GM06990 (cell line): ENCODE data around the gene TUBA1A.
"Not testable (repeated sequence)": the region's sequence is repeated elsewhere in the genome, so short reads cannot be mapped to it uniquely, and the experiment has no call there.

Source experiments
- DNase-seq: peaks from one replicate; pipeline ENCODE4 v3.0.0-alpha.2; 2011; ENCODE audit not compliant: insufficient read length; ENCODE audit errors: extremely low read depth
- H3K27me3 ChIP-seq: replicated peaks from 2 replicates; pipeline ENCODE4 v1.6.0; 2011; ENCODE audit warnings: low read length; ENCODE audit not compliant: control insufficient read depth, insufficient read depth
- H3K36me3 ChIP-seq: 2 replicates; pipeline ENCODE4 v1.5.1; 2011; ENCODE audit warnings: low read length; ENCODE audit not compliant: control insufficient read depth, insufficient read depth
- H3K4me3 ChIP-seq: replicated peaks from 2 replicates; pipeline ENCODE4 v1.5.1; 2011; ENCODE audit warnings: low read depth, mild to moderate bottlenecking, control low read depth, low read length
- CTCF ChIP-seq: IDR thresholded peaks from 2 replicates; pipeline ENCODE4 v1.5.1; 2011; ENCODE audit warnings: low read length, control low read depth, mild to moderate bottlenecking, inconsistent platforms; ENCODE audit not compliant: insufficient read depth, poor library complexity, severe bottlenecking

The TUBA1A gene

GRCh38 chr12:49189731-49190716, 1.1 kb upstream of the TUBA1A start:
- Histone ChIP-seq H3K36me3 (no peaks in the 10 kb centered on the region; the same call in 1 of the 2 replicates), H3K27me3 (no peaks in the 10 kb centered on the region), H3K4me3 (peak overlapping the region; percentile 89)
- TF ChIP-seq CTCF: no peak
- no peak for DNase-seq

DNA sequence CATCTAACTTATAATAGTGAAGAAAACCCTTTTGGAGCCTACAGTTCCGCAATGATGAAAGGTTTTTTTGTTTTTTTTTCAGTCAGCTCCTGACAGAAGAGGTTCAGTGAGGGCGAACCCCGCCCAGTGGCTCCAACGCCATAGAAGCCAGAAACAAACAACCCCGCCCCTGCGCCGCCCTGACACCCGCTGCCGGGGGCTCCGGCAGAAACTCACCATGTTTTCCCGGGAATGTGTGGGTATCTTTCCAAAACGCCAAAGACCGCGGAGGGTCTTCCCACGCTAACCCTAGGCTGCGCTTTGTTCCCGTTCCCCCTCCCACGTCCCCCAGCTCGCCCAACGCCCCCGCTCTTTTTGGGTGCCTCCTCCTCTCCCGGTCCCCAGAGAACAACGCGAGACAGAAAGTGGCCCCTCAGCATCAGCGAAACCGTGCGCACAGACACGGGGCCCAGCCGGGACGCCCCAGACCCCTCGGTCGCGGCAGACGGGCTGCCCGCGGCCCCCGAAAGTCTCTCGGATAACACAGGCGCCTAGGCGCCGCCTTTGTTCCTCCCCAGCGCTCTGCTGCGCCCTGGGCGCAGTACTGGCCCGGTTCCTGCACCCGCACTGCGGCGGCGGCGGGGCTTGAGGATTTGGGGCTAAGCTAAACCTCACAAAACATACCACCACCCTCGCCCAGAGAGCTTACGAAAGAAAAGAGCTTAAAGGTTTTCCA, 522 bp downstream of the TUBA1A start:
- peak; percentile 3 for TF ChIP-seq CTCF
- peak overlapping the region; percentile 89 for H3K4me3 ChIP-seq
- no peaks in the 10 kb centered on the region for H3K27me3 ChIP-seq
- no peaks in the 10 kb centered on the region; the same call in 1 of the 2 replicates for H3K36me3 ChIP-seq
- DNase-seq: peak; percentile 76

GRCh38 chr12:49187184-49187583, 1.7 kb downstream of the TUBA1A start:
- H3K27me3 ChIP-seq: no peaks in the 10 kb centered on the region
- no peaks in the 10 kb centered on the region; the same call in 1 of the 2 replicates for H3K36me3 ChIP-seq
- no peak for DNase-seq
- no peak for TF ChIP-seq CTCF
- no peak overlapping the region for H3K4me3 ChIP-seq

GRCh38 chr12:49186307-49186706, 2.6 kb downstream of the TUBA1A start:
- not testable (repeated sequence) for DNase-seq, H3K36me3 ChIP-seq, H3K4me3 ChIP-seq, H3K27me3 ChIP-seq

DNA sequence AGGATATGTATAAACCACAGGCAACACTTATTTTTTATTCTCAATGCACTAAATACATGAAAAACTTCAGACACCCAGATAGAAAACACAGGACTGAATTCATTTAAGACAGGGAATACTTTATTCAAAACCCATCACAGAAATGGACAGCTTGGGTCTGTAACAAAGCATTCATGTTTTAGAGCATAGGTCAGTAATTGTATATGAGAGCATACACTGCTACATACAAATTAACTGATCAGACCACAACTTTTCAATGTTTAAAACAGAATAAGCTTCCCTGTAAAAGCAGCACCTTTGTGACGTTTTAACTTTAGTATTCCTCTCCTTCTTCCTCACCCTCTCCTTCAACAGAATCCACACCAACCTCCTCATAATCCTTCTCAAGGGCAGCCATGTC, 4.2 kb downstream of the TUBA1A start:
- H3K4me3 ChIP-seq, H3K36me3 ChIP-seq: not testable (repeated sequence)

GRCh38 chr12:49183214-49183950, 5.5 kb downstream of the TUBA1A start:
- not testable (repeated sequence) for DNase-seq, H3K36me3 ChIP-seq, H3K27me3 ChIP-seq, H3K4me3 ChIP-seq

More for the DNA sequence above, 4.2 kb downstream of the TUBA1A start:
- H3K27me3 ChIP-seq, DNase-seq: not testable (repeated sequence)
